ENCODE data around the gene LRBA.
"Not testable (repeated sequence)": the region's sequence is repeated elsewhere in the genome, so short reads cannot be mapped to it uniquely, and the experiment has no call there.

LRBA gene

DNA sequence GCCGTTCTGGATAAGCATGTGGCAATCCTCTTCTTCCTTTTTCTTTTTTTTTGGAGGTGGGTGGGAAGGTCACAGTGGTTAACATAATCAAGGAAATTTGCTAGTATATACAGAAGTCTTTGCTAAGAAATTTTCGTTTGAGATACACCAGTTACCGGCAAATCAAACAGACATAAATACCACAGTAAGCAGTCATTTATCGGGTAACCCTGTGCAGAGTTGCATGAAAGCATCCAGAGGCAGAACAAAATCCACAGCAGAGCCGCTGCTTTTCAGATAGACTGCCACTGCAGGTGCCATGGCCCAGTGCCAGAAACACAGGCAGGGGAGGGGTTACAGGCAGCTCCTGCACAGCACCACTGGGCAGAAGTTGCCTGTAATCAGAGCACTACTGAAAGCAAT lies 612.2 kb downstream of the LRBA start:
- DNase-seq (ENCODE audit: low spot score) = no peak

DNA sequence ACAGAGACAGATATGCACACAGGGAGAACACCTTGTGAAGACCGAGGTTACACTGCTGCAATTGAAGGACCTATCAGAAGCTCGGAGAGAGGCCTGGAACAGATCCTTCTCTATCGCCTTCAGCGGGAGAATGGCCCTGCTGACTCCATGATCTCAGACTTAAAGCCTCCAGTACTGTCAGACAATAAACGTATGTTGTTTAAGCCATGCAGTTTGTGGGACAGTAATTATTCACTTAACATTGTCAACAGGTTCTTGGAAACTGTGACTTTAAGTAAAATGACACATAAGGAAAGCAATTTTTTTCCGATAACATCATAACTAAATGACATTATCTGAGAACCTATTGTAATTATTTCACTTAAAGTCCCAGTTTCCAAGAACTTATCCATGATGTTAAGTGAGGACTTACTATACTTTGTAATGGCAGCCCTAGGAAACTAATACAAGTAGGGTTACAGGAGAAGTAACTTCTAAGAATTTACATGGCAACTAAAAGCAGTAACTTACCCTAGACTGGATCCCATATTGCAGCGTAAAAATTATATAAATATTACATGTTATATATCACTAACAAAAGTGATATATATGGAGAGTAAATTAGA lies 613.9 kb downstream of the LRBA start:
- DNase-seq (ENCODE audit: low spot score) = no peak

DNA sequence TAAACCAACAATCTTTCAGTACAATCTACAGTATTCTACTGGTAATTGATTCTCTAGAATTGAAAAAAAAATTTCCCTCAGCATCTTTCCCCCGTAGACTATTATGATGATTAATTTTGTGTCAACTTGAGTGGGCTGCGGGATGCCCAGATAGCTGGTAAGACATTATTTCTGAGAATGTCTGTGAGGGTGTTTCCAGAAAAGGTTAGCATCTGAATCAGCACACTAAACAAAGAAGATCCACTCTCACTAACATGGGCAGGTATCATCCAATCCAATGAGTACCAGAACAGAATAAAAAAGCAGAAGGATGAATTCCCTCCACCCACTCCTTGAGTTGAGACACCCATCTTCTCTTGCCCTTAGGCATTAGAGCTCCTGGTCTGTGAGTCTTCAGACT lies 619.2 kb downstream of the LRBA start:
- no peak for DNase-seq (ENCODE audit: low spot score)

DNA sequence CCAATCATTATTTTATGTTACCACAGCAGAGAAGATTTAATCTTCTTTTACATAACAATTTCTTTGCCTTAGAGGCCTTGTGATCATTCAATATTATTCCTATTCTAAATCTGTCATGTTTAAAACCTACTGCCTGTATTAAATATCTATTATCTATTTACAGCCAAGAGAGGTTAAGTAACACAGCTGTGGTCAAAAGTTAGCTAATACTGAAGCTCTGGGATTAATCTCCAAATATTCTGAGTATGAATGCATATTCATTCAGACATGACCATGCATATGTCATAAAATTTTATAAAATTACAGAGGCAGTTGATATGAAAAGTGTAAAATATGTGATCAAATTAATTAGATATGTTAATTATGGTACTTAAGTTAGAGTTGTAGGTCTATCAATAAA lies 621.0 kb downstream of the LRBA start:
- no peak for DNase-seq (ENCODE audit: low spot score)

DNA sequence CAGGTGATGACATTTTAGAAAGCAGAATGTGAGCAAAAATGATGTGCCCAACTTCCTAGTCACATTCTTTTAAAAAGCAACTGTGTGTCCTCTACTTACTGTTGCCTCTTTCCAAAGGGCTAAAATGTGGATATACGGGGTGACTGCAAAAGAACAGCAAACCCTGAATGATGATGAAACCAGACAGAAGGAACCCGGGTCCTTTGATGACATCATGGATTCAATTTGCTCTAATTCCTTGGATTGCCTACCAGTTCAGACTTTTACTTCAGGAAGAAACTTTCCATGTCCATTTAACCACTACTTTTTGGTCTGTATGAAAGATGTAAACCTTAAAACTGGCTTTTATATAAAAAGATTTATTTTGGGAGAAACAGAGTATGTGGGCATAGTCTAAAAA lies 624.0 kb downstream of the LRBA start:
- no peak for DNase-seq (ENCODE audit: low spot score)

DNA sequence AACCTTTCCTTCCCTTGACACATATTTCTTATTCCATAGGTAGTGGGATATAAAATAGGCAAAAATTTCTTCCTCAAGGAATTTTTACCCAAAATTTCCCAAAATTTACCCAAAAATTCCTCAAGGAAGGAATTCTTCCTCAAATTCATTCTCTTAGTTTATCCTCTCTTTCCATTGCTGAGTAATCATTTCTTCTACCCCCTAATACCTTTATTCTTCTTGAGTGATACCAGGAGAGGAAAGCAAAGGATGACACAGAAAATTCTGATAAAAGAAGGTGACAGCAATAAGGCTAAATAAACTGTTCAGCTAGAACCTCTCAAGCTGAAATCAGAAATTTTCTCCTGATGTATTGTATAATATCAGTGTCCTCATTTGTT lies 624.6 kb downstream of the LRBA start:
- no peak for DNase-seq (ENCODE audit: low spot score)

DNA sequence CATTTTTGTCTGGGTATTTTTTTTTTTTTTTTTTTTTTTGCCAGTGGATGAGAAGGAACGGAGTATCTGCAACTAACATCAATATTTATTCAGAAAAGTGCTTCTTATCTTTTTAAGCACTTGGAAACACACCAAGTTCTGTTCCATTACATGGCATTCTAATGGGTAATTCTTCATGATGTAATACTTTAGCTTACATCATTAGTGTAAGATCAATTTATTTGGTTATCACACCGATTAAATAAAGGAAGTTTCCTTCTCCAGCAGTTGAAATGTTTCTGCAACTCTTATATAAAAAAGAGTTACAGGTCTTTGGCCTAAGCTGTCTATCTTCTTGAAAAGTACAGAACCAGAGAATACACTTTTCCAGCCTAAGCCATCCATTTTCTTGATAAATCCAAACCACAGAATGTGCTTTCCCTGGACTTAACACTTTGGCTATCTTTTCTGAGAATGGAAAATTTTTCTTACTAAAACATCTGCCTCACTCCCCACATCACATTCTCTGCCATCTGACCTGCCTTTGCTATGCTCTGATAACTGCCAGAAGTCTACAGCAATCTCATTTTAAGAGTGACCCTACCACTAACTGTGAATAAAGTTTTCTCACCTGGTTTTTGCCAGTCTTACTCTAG lies 625.1 kb downstream of the LRBA start:
- no peak for DNase-seq (ENCODE audit: low spot score)

DNA sequence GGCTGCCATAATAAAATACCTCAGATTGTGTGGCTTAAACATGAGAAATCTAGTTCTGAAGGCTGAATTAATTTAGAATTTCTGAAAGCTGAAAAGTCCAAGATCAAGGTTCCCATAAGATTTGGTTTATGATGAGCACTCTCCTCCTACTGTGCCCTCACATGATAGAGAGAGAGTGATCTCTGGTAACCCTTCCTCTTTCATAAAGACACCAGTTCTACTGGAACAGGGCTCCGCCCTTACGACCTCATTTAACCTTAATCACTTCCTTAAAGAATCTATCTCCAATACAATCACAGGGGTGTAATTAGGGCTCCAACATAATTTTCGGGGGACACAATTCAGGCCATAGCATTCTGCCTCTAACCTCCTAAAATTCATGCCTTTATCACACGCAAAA lies 627.1 kb downstream of the LRBA start:
- no peak for DNase-seq (ENCODE audit: low spot score)

DNA sequence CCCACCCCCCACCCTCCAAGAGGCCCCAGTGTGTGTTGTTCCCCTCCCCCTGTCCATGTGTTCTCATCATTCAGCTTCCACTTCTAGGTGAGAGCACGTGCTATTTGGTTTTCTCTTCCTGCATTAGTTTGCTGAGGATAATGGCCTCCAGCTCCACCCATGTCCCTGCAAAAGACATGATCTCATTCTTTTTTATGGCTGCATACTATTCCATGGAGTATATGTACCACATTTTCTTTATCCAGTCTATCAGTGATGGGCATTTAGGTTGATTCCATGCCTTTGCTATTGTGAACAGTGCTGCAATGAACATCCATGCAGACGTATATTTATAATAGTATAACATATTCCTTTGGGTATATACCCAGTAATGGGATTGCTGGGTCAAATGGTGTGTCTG lies 628.7 kb downstream of the LRBA start:
- not testable (repeated sequence) for DNase-seq (ENCODE audit: low spot score)

DNA sequence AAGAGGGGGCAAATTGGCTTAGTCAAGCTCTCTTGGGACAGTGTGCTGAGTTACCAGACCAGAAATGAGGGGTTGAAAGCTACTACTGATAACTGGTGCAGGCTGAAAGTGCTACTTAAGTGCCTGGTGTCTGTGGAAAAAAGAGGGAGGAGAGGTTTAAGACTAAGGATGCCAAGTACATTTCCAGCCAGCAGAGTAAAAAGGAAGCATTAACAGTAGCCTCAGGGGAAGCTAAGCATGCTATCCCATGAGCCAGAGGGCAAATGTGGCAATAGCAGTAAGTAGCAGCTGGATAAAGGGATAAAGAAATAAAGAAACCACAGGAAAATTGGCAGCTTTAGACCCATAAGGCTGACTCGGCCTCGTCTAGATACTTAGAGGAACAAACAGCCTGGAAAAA lies 629.5 kb downstream of the LRBA start:
- DNase-seq (ENCODE audit: low spot score) = peak; percentile 87

DNA sequence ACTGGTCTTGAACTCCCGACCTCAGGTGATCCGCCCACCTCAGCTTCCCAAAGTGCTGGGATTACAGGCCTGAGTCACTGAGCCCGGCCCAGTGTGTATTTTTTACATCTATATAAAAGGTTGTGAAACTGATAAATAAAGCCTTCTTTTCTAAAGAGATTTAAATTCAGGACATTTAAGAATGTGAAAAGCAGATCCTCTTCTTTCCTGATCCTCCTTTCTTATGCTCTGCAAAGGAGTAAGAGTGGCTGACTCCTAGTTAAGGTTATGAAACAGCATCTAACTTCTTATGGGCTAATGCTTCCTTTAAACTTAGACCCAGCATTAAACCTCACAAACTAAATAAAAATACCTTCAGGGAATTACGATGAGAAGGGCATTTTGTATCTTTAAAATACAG lies 630.8 kb downstream of the LRBA start:
- DNase-seq (ENCODE audit: low spot score) = no peak

DNA sequence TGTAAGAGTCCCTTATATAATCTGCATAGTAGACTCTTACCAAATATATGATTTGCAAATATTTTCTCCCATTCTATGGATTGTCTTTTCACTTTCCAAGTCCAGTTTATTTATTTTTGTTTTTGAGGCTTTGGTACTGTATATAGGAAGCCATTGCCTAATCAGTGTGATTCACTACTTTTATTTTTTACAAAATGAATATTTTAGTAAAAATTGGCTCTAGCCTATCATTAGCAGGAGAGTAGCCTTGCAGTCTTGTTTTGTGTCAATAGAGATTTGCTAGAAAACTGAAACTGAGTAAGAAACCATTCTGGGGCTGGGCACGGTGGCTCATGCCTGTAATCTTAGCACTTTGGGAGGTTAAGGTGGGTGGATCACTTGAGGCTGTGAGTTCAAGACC lies 633.1 kb downstream of the LRBA start:
- DNase-seq (ENCODE audit: low spot score) = no peak

DNA sequence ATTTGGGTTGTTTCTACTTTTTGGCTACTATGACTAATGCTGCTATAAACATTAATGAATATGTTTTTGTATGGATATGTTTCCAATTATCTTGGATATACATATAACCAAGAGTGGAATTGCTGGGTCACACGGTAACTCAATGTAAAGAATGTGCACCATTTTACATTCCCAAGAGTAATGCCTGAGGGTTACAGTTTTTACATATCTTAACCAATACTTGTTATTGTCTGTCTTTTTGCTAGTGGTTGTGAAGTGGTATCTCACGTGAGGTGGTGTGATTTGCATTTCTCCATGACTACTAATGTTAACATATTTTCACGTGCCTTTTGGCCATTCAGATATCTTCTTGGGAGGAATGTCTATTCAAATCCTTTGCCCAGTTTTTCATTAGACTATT lies 633.5 kb downstream of the LRBA start:
- no peak for DNase-seq (ENCODE audit: low spot score)

DNA sequence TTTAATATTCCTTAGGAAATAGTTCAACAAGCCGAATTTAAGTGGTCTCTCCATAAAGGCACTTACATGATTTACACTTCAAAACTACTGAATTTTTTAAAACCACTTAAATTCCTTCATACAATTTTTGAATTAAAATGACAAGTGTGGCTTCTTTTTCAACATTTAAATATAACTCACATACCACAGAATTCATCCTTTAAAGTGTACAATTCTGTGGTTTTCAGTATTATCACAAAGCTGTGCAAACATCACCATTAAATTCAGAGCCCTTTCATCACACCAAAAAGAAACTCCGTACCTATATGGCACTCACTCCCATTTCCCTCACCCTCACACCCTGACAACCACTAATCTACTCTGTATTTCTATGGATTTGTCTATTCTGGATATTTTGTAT lies 634.0 kb downstream of the LRBA start:
- no peak for DNase-seq (ENCODE audit: low spot score)

DNA sequence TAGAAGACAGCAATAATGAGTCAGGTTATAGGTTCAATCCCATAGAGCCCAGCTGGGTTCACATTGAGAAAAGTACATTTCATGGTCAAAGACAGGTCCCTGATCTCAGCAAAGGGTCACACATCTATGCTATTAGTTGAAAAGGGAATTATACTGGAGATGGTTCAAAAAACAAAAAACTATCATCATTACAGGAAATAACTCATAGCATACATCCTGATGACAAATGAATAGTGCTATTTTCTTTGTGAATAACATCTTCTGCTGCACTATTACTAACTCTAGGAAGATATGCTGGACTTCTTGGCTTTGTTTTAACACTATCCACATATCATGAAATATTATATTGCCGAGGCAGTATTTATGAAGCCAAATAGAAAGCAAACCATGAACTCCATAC lies 635.6 kb downstream of the LRBA start:
- DNase-seq (ENCODE audit: low spot score) = no peak

DNA sequence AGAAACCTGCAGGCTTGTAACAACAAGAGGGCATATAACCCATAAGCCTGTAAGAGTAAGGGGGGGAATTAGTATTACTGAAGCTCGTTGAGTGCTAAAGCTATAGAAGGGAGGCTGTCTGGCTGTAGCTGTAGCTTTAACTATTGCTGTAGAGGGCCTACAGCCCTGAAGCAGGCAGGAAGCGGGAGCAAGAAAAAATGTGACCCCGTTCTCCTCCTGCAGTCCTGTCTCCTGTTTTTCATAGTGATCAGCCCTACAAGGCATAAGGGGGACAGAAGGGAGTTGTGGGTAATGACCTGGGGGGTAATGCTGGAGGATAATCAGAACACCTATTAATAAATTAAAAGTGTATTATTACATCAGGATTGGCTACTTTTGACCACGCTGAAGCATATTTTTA lies 640.1 kb downstream of the LRBA start:
- DNase-seq (ENCODE audit: low spot score) = no peak

DNA sequence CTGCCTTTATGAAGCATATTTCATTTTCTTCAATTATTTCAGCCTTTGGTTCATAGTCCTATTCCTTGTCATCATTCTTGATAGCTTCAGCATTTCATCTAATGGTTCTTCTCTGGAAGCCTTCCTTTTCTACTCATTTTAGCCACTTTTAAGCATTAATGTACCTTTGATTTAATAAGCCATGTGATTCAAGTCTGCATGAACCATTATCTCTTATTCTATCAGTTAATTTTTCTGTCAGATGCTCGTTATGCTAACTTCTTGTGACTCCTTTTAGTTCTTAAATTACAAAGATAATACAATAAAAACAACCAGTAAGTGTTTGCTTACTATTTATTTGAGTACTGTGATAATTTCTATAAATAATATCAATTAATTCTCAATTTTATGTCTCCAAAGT lies 643.2 kb downstream of the LRBA start:
- no peak for DNase-seq (ENCODE audit: low spot score)

DNA sequence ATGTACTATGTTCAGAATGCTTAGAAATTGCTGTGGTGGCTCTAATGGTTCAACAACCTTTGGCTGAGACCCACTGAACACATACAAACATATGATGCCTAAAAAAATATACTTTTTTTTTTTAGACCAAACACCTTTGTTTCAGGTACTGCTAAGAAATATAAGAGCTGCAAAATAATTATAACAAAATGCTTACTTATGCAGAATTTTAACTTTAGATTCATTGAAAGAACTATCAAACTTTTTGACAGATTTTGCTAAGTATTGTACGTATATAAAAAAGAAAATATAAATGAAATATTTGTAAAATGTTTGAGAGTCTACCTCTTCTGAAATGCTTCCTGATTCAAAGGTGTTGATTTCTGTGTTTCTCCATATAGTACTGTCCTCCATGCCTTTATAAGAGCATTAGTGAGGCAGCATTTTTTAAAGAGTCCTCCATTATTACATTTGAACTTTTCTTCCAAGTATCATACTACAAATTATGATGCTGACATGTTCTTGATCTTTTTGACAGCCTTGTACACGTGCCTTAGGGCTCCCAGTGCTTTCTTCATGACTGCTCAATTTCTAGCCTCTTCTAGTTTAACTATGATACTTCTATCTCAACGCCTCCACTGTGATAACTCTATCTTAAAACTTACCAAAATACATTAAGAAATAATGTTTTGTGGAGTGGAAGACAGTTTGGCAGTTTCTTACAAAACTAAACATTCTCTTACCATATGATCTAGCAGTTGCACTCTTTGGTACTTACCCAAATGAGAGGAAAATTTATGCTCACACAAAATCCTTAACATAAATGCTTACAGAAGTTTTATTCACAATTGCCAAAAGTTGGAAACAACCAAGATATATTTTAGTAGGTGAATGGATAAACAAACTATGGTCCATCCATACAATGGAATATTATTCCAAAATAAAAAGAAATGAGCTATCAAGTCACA lies 645.4 kb downstream of the LRBA start:
- no peak for DNase-seq (ENCODE audit: low spot score)

DNA sequence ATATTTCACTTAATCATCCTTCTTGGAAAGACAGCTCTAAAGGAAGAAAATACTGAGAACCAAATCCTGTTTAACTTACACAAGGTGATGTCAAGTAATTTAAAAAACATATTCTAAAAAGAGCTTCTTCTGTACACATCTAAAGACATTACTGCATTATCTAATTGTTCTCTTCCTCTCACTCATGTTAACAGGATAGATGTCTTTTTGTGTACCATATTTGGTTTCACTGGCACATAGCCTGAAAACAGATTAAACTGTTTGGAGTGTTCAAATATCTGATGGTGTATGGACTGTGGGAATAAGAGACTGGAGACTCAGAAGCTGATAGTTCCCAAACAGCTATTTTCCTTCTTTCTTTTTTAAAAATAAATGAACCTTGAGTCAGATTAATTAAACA lies 646.4 kb downstream of the LRBA start:
- no peak for DNase-seq (ENCODE audit: low spot score)

DNA sequence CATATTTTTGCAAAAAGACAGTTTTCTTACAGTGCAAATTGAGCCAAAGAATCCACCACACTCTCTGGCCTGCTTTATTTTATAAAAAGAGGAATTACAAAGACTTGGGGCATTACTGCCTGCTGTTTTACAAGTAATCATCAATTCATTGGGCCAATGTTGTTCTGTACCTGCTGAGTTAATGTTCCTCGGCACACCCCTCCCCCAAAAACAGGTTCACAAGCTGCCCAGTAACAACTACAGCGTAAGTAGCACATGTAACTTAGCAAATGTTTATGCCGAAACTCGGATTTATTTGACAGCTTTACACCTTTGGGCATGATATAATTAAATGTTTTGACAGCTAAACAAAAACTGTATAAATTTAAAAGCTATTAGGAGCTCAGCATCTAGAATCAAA lies 647.8 kb downstream of the LRBA start:
- DNase-seq (ENCODE audit: low spot score) = no peak

DNA sequence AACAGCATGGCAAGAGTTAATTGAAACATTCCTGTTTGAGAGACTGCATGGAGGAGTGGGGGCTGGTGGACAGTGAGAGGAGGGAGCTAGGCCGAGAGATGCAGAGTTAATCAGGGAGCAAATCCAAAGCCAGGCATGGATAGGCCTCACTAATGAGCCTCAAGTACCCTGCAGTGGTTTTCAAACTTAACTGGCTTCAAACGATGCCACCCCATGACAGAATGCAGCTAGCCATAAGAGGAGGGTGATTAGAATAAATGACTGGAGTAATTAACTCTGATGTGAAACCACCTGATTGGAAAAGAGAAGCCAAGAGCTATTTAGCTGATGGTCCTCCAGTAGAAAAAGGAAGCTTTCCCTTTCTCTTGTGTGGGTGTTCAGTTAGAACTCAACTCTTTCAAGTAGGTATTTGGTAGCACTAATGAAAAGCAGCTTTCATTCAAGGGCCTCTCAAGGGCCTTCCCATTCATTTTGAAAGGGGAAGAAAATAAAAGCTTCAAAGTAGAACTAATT lies 648.5 kb downstream of the LRBA start:
- no peak for DNase-seq (ENCODE audit: low spot score)

DNA sequence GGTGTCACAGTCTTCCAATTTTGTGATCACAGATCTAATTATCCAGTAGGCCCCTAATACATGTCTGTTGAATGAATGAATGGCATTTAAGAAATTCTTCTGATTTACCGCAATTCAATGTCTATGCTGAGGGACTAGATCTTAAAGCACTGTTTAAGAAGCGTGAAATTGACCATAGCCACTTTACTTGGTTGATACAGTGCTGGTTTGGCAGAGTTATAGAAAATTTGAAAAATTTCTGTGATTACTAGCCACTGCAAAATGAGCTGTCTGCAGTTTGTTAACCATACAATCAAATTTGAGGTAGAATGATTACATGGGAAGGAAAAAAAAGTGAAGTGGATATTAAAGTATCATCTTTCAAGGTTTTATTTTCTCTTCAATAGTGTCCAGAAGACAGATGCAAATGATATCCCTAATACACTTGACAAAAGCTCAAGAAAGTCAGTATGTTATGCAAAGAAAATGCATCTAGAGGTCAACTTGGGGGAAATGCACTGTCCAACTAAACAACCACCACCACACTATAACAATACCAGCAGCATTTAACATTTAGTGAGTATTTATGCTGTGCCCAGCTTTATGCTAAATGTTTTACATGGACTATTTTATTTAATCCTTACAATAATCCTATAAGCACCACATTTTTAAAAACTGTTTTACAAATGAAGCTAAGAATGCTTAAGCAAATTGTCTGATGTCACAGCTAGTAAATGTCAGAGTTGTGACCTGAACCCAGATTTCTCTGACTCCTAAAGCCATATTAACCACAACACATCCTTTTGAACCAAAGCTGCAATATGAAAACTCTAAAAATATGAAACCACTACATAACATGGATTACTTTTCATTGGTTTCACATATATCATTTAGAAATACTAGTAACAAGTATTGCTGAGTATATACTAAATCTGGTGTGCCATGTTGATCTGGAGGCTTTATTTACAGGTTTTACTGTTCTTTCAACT lies 651.1 kb downstream of the LRBA start:
- DNase-seq (ENCODE audit: low spot score) = no peak

All from AG08395 (cell line).